NOMO-1 treated with dmso at 0.1 percent for 144 hours (cell line): Measurements from ENCODE around the gene BLOC1S1.
"Not testable (repeated sequence)": the region's sequence is repeated elsewhere in the genome, so short reads cannot be mapped to it uniquely, and the experiment has no call there.

Experiments used
- DNase-seq: peaks from one replicate; lab custom pipeline; 2025; ENCODE audit not compliant: unreplicated experiment; lab: John Stamatoyannopoulos, UW

Gene BLOC1S1

GRCh38 chr12:55743406-55744339 is 27.8 kb downstream of the BLOC1S1 start:
- peak; percentile 56 for DNase-seq

DNA sequence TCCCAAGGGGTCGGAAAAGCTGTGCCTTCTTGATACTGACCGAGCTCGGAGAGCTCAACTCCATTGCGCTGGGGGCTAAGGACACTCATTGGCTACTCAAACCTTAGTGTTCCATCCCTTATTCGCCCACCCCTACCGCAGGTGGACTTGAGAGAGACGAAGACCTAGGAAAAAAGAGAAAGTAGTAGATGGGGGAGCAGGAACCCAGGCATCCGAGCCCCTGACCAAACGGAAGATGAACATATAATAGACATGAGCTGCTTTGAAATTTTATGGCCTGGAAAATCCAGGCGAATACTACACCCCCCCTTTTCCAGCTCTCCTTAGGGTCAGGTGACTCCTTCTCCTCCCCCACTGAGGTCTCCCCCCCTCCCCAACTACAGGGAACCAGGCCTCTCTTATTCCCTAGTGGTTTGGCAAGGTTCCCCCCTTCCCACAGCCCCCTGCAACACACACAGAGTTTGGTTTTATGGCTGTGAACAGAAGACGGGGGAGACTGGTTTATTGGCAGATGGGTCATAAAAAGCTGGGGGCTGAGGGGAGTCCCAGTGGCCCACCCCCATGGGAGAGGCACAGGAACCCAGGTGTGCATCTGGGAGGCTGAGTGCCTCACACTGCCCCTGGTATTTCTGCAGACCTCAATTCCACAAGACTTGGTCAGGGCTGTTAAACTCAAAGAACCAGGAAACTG is 28.6 kb downstream of the BLOC1S1 start:
- DNase-seq = no peak

DNA sequence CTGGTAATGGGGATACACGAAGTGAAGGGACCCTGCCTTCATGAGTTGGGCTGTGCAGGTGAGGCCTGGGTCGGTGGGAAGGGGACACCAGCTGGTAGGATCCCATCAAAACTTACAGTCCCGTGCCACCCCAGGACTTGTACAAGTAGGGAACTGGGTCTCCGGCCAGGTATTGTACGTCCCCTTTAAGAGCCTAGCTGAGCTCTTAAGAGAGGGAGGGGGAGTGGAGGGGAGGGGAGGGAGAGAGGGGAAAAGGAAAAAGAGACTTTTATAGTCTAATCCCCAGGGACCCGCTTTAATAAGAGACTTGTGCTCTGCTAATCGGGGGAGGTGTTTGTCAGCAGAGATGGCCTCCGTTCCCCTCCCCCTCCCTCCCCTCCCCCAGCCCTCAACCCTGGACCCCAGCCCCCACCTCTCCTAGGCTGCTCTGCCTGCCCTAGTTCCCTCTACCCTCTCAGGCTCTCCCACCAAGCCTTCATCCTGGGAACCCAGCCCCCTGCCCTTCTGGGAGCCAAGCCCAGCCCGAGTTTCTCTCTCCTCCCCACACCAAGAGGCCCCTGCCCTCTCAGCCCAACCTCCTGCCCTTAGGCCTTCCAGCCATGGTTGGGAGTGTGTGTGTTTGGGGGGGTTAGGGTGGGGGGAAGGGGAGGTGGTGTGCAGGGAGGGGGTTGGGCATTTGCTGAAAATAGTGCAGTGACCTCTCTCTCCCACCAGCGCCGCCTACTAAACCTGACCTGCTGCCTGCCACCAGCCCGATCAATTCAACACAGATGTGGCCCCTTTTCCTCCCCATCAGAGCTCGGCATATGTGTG is 29.7 kb downstream of the BLOC1S1 start:
- no peak for DNase-seq

DNA sequence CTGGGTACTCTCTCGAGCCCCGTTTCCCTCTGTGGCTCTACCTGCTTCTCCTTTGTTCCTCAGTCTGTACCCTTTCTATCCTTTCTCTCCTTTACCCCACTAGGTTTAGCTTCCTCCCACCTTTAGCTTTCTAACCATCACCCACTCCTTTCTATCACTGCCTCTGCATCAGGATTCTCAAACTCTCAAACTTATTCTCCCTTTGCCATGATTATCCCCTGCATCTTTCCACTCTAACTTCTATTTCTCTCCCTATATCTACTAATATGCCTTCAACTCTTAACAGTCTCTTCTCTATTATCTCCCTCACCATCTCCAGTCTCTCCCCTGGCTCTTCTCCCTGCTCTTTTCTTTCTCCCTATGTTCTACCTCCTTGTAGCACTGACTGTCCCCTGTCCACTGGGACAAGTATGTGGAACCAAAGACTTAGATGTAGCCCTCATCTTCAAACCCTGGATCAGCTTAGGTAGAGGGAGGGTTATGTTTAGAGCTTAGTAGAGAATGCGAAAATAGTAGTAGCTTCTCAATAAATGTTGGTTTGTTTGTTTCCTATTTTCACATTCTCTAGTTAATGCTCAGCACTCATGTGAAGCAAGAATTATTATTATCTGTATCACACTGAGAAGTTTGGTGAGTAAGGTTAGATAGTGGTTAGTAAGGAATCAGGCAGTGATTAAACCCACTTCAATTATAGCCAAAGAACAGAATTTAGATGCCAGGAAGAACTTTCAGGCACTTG is 30.5 kb downstream of the BLOC1S1 start:
- DNase-seq = no peak

DNA sequence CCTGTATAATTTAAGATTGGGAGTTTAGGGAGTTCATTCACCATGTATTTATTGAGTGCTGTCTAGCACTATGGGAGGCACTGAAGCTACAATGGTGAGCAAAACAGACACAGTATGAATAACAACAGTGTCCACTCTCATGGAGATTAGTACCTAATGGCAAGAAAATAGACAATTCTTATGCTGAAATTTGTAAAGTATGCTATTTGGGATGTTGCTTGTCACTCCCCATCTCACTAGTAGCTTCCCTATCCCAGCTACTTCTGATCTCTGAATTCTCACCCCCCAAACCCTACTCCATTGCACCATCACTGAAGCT is 31.0 kb downstream of the BLOC1S1 start:
- no peak for DNase-seq

- DNase-seq = no peak
Observed at GRCh38 chr12:55748230-55748993, 32.6 kb downstream of the BLOC1S1 start.

GRCh38 chr12:55755246-55755645 is 39.4 kb downstream of the BLOC1S1 start:
- DNase-seq = no peak

- no peak for DNase-seq
Observed at GRCh38 chr12:55757701-55758100, 41.9 kb downstream of the BLOC1S1 start.

DNA sequence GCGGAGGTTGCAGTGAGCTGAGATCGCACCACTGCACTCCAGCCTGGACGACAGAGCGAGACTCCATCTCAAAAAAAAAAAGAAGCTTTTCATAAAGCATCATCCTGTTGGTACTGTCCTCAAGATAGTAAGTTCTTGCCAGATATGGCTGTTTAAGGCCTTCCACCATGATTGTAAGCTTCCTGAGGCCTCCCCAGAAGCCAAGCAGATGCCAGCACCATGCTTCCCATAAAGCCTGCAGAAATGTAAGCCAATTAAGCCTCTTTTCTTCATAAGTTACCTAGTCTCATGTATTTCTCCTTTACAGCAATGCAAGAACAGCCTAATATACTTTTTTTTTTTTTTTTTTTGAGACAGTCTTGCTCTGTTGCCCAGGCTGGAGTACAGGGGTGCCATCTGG is 42.7 kb downstream of the BLOC1S1 start:
- not testable (repeated sequence) for DNase-seq

- no peak for DNase-seq
Observed at GRCh38 chr12:55760663-55761062, 44.8 kb downstream of the BLOC1S1 start.

DNA sequence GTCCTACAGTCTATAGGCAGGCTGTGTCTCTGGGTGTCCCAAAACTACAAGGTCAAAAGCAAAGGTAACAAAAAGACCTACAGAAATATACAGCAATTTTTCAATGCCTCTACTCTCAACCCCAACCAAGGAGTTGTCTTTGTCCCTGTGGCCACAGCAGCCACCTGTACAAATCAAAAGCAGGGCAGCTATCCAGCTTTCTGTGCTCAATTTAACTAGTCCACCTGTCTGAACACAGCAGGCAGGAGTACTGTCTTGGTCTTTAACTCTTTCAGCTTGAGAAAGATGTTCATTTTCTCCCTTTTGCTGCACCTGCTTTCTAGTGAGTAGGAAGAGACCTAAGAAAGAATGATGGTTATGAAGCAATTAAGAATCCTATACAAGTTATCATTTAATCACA is 46.8 kb downstream of the BLOC1S1 start:
- no peak for DNase-seq

DNA sequence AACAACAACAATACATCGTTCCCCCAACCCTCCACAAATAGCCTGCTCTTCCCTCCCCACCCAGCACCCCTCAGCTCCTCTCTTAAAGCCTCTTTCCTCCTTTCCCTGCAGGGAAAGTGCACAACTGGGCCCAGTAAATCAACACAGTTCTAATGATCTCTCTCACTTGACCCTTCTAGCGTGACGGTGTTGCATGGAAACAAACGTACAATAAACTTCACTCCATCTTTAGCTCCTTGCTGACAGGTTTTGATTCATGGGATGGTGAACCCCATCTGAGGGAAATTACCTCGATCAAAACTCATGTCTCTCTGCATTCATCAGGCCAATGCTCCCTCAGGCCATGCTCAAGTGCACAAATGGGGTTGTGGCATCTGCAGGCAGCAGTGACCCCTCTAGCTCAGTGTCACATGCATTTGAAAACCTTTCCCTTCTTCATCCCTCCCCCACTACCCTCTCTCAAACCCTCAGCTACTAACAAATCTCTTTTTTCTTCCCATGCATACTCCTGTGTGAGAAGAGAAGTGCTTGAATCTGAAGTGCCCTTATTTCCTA is 50.0 kb downstream of the BLOC1S1 start:
- no peak for DNase-seq

- DNase-seq = no peak
Observed at GRCh38 chr12:55767156-55767555, 51.3 kb downstream of the BLOC1S1 start.
